ENCODE results near the gene NLRP12.
"Not testable (repeated sequence)": the region's sequence is repeated elsewhere in the genome, so short reads cannot be mapped to it uniquely, and the experiment has no call there.

The NLRP12 gene

GRCh38 chr19:53824134-53824611 is at the start of gene NLRP12:
Gene NLRP12, minus strand, starts transcription at chr19:53824314. Its CDS starts 140 bp downstream, at chr19:53824174.
- DNase-seq (ENCODE audit: low read depth) = no peak

GRCh38 chr19:53872762-53873161 is 48.6 kb upstream of the NLRP12 start:
- no peak for DNase-seq (ENCODE audit: low read depth)

GRCh38 chr19:53871454-53871853 is 47.3 kb upstream of the NLRP12 start:
- DNase-seq (ENCODE audit: low read depth) = no peak

- DNase-seq (ENCODE audit: low read depth) = no peak
Measured at GRCh38 chr19:53870485-53870844, 46.4 kb upstream of the NLRP12 start.

GRCh38 chr19:53869805-53870484 is 45.8 kb upstream of the NLRP12 start:
- not testable (repeated sequence) for DNase-seq (ENCODE audit: low read depth)

GRCh38 chr19:53868892-53869804 is 45.0 kb upstream of the NLRP12 start:
- DNase-seq (ENCODE audit: low read depth) = peak; percentile 73

- no peak for DNase-seq (ENCODE audit: low read depth)
Measured at GRCh38 chr19:53868091-53868891, 44.2 kb upstream of the NLRP12 start.

- peak; percentile 97 for DNase-seq (ENCODE audit: low read depth)
Measured at GRCh38 chr19:53867225-53868090, 43.3 kb upstream of the NLRP12 start, which contains the start of gene MYADM. Gene MYADM, plus strand, starts transcription at chr19:53867883. Its CDS starts 5,647 bp downstream, at chr19:53873530.

- no peak for DNase-seq (ENCODE audit: low read depth)
Measured at GRCh38 chr19:53866865-53867224, 42.7 kb upstream of the NLRP12 start.

- DNase-seq (ENCODE audit: low read depth) = peak; percentile 47
Measured at GRCh38 chr19:53865918-53866864, 42.1 kb upstream of the NLRP12 start.

GRCh38 chr19:53865523-53865917 is 41.4 kb upstream of the NLRP12 start:
- no peak for DNase-seq (ENCODE audit: low read depth)

- DNase-seq (ENCODE audit: low read depth) = no peak
Measured at GRCh38 chr19:53864308-53864836, 40.3 kb upstream of the NLRP12 start.

- DNase-seq (ENCODE audit: low read depth) = no peak
Measured at GRCh38 chr19:53853707-53854106, 29.6 kb upstream of the NLRP12 start.

GRCh38 chr19:53849237-53849676 is 25.1 kb upstream of the NLRP12 start:
- DNase-seq (ENCODE audit: low read depth) = peak; percentile 74

- DNase-seq (ENCODE audit: low read depth) = no peak
Measured at GRCh38 chr19:53847555-53847954, 23.4 kb upstream of the NLRP12 start.

GRCh38 chr19:53844849-53845246 is 20.7 kb upstream of the NLRP12 start:
- DNase-seq (ENCODE audit: low read depth) = no peak

- DNase-seq (ENCODE audit: low read depth) = peak; percentile 85
Measured at GRCh38 chr19:53840914-53841313, 16.8 kb upstream of the NLRP12 start.

- DNase-seq (ENCODE audit: low read depth) = not testable (repeated sequence)
Measured at GRCh38 chr19:53840241-53840640, 16.1 kb upstream of the NLRP12 start.

GRCh38 chr19:53838446-53838845 is 14.3 kb upstream of the NLRP12 start:
- DNase-seq (ENCODE audit: low read depth) = not testable (repeated sequence)

- not testable (repeated sequence) for DNase-seq (ENCODE audit: low read depth)
Measured at GRCh38 chr19:53832861-53833260, 8.7 kb upstream of the NLRP12 start.
